Right atrium auricular region (tissue), 2 donors: ENCODE results near the gene GUCY2F. TPM values are rescaled to one million over a fixed set of nuclear protein-coding genes. Genes with fewer than 3 reads are reported as not detected.
A peak's percentile ranks its signal among the peaks of the same experiment; 100 is the strongest.

Experiments
- DNase-seq: peaks from one replicate; pipeline ENCODE4 v3.0.0-alpha.2; 2019; ENCODE audit warnings: low spot score
- H3K27ac ChIP-seq, 2 donors: fragments of 200-600 bp; sonication (generic); 1 replicate in 1 of 2; 2 replicates in 1 of 2; pipeline ENCODE4 v1.5.1; 2016 to 2019
- H3K27me3 ChIP-seq, 2 donors: fragments of 200-600 bp; sonication (generic); one replicate each; pipeline versions ENCODE4 v1.5.1 to v1.6.0; 2017 to 2019
- H3K36me3 ChIP-seq: fragments of 200-600 bp; sonication (generic); one replicate; pipeline ENCODE4 v1.5.1; 2016
- H3K4me1 ChIP-seq, 2 donors: fragments of 200-600 bp; sonication (generic); one replicate each; pipeline versions ENCODE4 v1.5.1 to v1.6.0; 2017 to 2019
- H3K4me3 ChIP-seq, 2 donors: fragments of 200-600 bp; sonication (generic); 1 replicate in 1 of 2; 2 replicates in 1 of 2; pipeline ENCODE4 v1.5.1; 2017 to 2019; ENCODE audit warnings: mild to moderate bottlenecking in 1 of 2, moderate library complexity in 1 of 2
- H3K9me3 ChIP-seq, 2 donors: fragments of 200-600 bp; sonication (generic); one replicate each; pipeline ENCODE4 v1.5.1; 2019
- total RNA-seq, 2 donors: library from RNA; depleted of rRNA; stranded (reverse); fragments of >200 nt; gene quantifications; one replicate each; pipeline ENCODE4 v1.1.0, GENCODE V29; 2016
- TF ChIP-seq, protein P1 (sequence below), 2 donors: fragments of 200-600 bp; sonication (generic); IDR thresholded peaks; one replicate each; pipeline ENCODE4 v1.5.1; 2019; ENCODE audit warnings: antibody characterized with exemption in 2 of 2

GUCY2F gene
- total RNA-seq, 2 donors from 2014 or later: not detected

DNA sequence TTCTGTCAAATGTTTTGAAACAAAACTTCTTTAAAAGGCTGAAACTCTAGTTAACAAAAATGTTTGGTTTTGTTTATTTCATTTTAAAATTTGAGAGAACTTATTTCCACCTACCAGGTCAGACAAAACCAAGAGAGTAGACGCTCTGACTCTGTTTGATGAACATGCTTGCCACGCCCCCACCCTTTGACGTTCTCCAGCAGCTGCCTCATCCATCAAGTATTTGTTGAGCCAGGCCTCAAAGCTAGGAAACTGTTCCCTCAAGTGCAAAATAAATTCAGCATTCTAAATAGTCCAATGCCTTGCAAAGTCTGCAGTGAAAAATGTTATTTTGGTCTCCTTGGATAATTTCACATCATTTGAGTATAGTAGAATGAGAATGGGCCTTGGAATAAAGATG is 121.6 kb downstream of the GUCY2F start:
- Histone ChIP-seq H3K4me3 (no peak overlapping the region), H3K4me1 (no peaks in the 10 kb centered on the region), H3K27me3 (no peaks in the 10 kb centered on the region), H3K27ac (no peak overlapping the region), H3K36me3 (no peaks in the 10 kb centered on the region), H3K9me3 (peaks cover 0 to 14% of the 10 kb centered on the region in 2 donors)
- TF ChIP-seq, protein P1, sequence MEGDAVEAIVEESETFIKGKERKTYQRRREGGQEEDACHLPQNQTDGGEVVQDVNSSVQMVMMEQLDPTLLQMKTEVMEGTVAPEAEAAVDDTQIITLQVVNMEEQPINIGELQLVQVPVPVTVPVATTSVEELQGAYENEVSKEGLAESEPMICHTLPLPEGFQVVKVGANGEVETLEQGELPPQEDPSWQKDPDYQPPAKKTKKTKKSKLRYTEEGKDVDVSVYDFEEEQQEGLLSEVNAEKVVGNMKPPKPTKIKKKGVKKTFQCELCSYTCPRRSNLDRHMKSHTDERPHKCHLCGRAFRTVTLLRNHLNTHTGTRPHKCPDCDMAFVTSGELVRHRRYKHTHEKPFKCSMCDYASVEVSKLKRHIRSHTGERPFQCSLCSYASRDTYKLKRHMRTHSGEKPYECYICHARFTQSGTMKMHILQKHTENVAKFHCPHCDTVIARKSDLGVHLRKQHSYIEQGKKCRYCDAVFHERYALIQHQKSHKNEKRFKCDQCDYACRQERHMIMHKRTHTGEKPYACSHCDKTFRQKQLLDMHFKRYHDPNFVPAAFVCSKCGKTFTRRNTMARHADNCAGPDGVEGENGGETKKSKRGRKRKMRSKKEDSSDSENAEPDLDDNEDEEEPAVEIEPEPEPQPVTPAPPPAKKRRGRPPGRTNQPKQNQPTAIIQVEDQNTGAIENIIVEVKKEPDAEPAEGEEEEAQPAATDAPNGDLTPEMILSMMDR (IDR thresholded peaks at IDR 0.05): no peak
- no peak for DNase-seq

DNA sequence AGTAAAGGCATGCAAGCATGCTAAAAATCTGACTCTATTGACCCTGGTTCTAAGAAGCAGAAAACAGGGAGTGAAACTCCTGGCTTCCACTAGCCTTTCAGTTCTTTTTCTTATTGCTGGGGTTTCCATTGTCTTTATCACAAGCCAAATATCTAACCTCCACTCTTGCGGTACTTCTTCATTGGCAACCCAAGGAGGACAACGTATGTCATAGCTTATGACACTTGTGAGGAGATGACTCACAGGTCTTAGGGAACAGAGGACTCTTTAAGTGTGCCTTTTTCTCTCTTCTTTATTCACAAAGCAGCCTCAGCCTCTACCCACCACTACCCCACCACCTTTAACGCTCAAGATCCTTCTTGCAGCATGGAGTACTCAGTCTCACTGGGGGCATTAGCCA is 124.2 kb downstream of the GUCY2F start:
- H3K36me3 ChIP-seq: no peaks in the 10 kb centered on the region
- H3K4me1 ChIP-seq: no peaks in the 10 kb centered on the region
- no peak for DNase-seq
- H3K9me3 ChIP-seq: peaks cover 0 to 14% of the 10 kb centered on the region in 2 donors
- H3K27ac ChIP-seq: no peak overlapping the region
- H3K4me3 ChIP-seq: no peak overlapping the region
- TF ChIP-seq, protein P1 (IDR thresholded peaks at IDR 0.05): no peak
- H3K27me3 ChIP-seq: no peaks in the 10 kb centered on the region

- Histone ChIP-seq H3K4me3 (no peak overlapping the region), H3K27me3 (no peaks in the 10 kb centered on the region), H3K4me1 (no peaks in the 10 kb centered on the region), H3K36me3 (no peaks in the 10 kb centered on the region), H3K9me3 (peaks cover 0 to 14% of the 10 kb centered on the region in 2 donors), H3K27ac (no peak overlapping the region)
- DNase-seq: no peak
- TF ChIP-seq, protein P1 (IDR thresholded peaks at IDR 0.05): no peak
Measured at GRCh38 chrX:109356684-109357083, 125.2 kb downstream of the GUCY2F start.

DNA sequence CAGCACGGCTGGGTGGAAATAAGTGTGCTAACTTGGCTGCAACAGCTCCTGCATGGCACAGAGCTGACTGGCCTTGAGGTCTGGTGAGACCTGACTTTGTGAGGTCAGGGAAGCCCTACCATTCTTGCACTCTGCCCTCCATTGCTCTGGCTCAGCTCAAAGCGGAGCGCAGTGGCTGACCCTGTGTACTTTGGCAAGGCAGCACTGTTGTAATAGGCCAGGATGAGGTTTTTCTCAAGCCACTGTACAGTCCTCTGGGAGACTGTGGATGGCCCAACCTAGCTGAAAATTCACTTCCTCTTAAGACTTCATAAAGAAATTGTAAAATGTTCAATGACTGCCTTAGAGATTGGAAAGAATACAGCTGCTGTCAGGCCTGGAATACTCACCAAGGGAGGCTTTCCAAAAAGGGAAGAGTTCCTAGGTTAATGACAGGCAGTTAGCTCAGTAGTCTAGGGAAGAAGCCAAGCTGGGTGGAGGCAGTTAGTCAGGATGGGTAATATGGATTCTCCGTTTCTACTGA is 129.8 kb downstream of the GUCY2F start:
- H3K36me3 ChIP-seq: no peaks in the 10 kb centered on the region
- no peak overlapping the region for H3K4me3 ChIP-seq
- H3K27ac ChIP-seq: no peak overlapping the region
- H3K4me1 ChIP-seq: no peaks in the 10 kb centered on the region
- TF ChIP-seq, protein P1 (IDR thresholded peaks at IDR 0.05): no peak
- peak; percentile 61 for DNase-seq
- H3K27me3 ChIP-seq: no peaks in the 10 kb centered on the region
- H3K9me3 ChIP-seq: no peaks in the 10 kb centered on the region

DNA sequence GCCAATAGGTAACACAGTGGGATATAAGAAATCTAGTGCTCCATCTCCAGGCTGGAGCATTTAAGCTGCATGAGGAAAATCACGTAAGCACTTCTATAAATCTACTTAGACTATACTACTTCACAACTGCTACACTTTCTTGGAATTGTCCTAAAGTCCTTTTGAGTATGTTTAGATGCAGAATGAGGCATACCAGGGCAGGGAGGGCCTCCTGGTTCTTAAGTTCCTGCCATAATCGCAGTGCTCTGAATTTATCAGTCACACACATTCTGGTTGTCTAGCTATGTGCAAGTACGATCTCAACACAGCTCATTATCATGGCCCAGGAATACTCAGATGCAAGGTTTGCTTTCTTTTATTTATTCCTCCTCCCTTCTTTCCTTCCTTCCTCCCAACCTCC is 130.3 kb downstream of the GUCY2F start:
- Histone ChIP-seq H3K27ac (no peak overlapping the region), H3K36me3 (no peaks in the 10 kb centered on the region), H3K9me3 (no peaks in the 10 kb centered on the region), H3K4me3 (no peak overlapping the region), H3K4me1 (no peaks in the 10 kb centered on the region), H3K27me3 (no peaks in the 10 kb centered on the region)
- TF ChIP-seq, protein P1 (IDR thresholded peaks at IDR 0.05): no peak
- no peak for DNase-seq

DNA sequence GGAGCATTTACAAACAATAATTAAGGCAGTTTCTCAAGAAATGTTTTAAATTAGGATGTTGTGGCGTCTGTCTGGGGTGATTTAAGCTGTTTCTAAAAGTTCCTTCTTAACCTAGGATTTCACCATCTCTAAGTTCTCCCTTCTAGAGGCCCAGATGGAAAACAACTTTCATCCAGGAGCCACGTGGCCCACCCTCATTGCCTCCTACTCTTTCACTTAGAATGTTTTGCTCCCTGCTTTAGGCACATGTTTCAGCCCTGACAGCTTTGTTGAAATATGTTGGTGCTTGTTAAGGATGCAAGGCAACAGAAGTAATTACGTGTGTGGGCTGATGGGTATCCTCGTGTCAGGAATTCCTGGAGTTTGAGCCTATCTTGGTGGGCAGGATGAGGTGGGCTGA is 131.3 kb downstream of the GUCY2F start:
- H3K4me3 ChIP-seq: no peak overlapping the region
- no peaks in the 10 kb centered on the region for H3K27me3 ChIP-seq

More for the DNA sequence above, 131.3 kb downstream of the GUCY2F start:
- no peak for DNase-seq
- no peak overlapping the region for H3K27ac ChIP-seq
- no peaks in the 10 kb centered on the region for H3K36me3 ChIP-seq
- no peaks in the 10 kb centered on the region for H3K9me3 ChIP-seq
- TF ChIP-seq, protein P1 (IDR thresholded peaks at IDR 0.05): no peak
- no peaks in the 10 kb centered on the region for H3K4me1 ChIP-seq
